C4-2B (cell line): ENCODE data around the gene FUT3.
"Not testable (repeated sequence)": the region's sequence is repeated elsewhere in the genome, so short reads cannot be mapped to it uniquely, and the experiment has no call there.

ENCODE experiments used
- H3K27ac ChIP-seq: fragments of 450-650 bp; 2 replicates; pipeline ENCODE4 v1.5.1; 2017
- CTCF ChIP-seq: fragments of 450-650 bp; conservative IDR thresholded peaks from 2 replicates; pipeline ENCODE4 v1.5.1; 2017; ENCODE audit warnings: mild to moderate bottlenecking
- ZFX ChIP-seq: fragments of 450-650 bp; IDR thresholded peaks from 2 replicates; pipeline ENCODE4 v1.6.1; 2017

Gene FUT3

GRCh38 chr19:5890099-5890498 lies 38.9 kb upstream of the FUT3 start:
- TF ChIP-seq ZFX (no peak), CTCF (no peak)
- H3K27ac ChIP-seq, result no peak overlapping the region

- TF ChIP-seq CTCF (no peak), ZFX (no peak)
- no peak overlapping the region for H3K27ac ChIP-seq
Observed at GRCh38 chr19:5889288-5889971, 38.2 kb upstream of the FUT3 start.

GRCh38 chr19:5884065-5884811 lies 33.0 kb upstream of the FUT3 start:
- H3K27ac ChIP-seq, result not testable (repeated sequence)

- not testable (repeated sequence) for H3K27ac ChIP-seq
Observed at GRCh38 chr19:5883157-5883873, 32.1 kb upstream of the FUT3 start.

GRCh38 chr19:5882421-5882968 lies 31.2 kb upstream of the FUT3 start:
- no peak overlapping the region for H3K27ac ChIP-seq
- TF ChIP-seq ZFX (no peak), CTCF (no peak)

- no peak overlapping the region for H3K27ac ChIP-seq
- no peak for TF ChIP-seq CTCF
- TF ChIP-seq ZFX, result no peak
Observed at GRCh38 chr19:5881543-5882299, 30.5 kb upstream of the FUT3 start.

GRCh38 chr19:5880604-5881078 lies 29.4 kb upstream of the FUT3 start:
- no peak for TF ChIP-seq CTCF
- no peak for TF ChIP-seq ZFX

More at GRCh38 chr19:5880604-5881078, 29.4 kb upstream of the FUT3 start:
- no peak overlapping the region for H3K27ac ChIP-seq
